DOHH2 (cell line): ENCODE results near the gene ECSIT.

ENCODE experiments used
- H3F3A ChIP-seq: fragments of 200-600 bp; sonication (generic), shearing (Covaris generic); 2 replicates; pipeline ENCODE4 v1.6.0; 2016; ENCODE audit warnings: antibody characterized with exemption, mild to moderate bottlenecking; ENCODE audit not compliant: control insufficient read depth, insufficient read depth
- H3K27ac ChIP-seq: fragments of 200-600 bp; sonication (generic); 2 replicates; pipeline ENCODE4 v1.5.1; 2014; ENCODE audit warnings: low read depth, mild to moderate bottlenecking, low read length, moderate library complexity
- H3K27me3 ChIP-seq: fragments of 200-600 bp; sonication (generic); 2 replicates; pipeline ENCODE4 v1.6.1; 2014; ENCODE audit warnings: mild to moderate bottlenecking, low read length, mixed read lengths; ENCODE audit not compliant: control insufficient read depth
- H3K36me3 ChIP-seq: fragments of 200-600 bp; sonication (generic); 2 replicates; pipeline ENCODE4 v1.6.1; 2014; ENCODE audit warnings: mild to moderate bottlenecking, low read length, moderate library complexity, mixed read lengths; ENCODE audit not compliant: control insufficient read depth
- H3K4me1 ChIP-seq: fragments of 200-600 bp; sonication (generic); 2 replicates; pipeline ENCODE4 v1.6.1; 2014; ENCODE audit warnings: mild to moderate bottlenecking, low read length, mixed read lengths; ENCODE audit not compliant: control insufficient read depth
- H3K4me2 ChIP-seq: fragments of 200-600 bp; sonication (generic); 2 replicates; pipeline ENCODE4 v1.6.0; 2014; ENCODE audit warnings: mild to moderate bottlenecking, low read length, moderate library complexity
- H3K4me3 ChIP-seq: fragments of 200-600 bp; sonication (generic); 2 replicates; pipeline ENCODE4 v1.5.1; 2014; ENCODE audit warnings: mild to moderate bottlenecking, low read length, mixed read lengths
- H3K79me2 ChIP-seq: fragments of 200-600 bp; sonication (generic); 2 replicates; pipeline ENCODE4 v1.6.1; 2014; ENCODE audit warnings: mild to moderate bottlenecking, low read length, mixed read lengths; ENCODE audit not compliant: control insufficient read depth
- H3K9me2 ChIP-seq: fragments of 200-600 bp; sonication (generic); replicated peaks from 2 replicates; pipeline ENCODE4 v1.6.1; 2014; ENCODE audit warnings: mild to moderate bottlenecking, low read length, mixed read lengths; ENCODE audit not compliant: control insufficient read depth
- H3K9me3 ChIP-seq: fragments of 200-600 bp; sonication (generic); 2 replicates; pipeline ENCODE4 v1.6.1; 2014; ENCODE audit warnings: antibody characterized with exemption, low read length, mixed read lengths; ENCODE audit not compliant: control insufficient read depth, insufficient read depth
- H4K20me1 ChIP-seq: fragments of 200-600 bp; sonication (generic); 2 replicates; pipeline ENCODE4 v1.6.0; 2014; ENCODE audit warnings: low read depth, mild to moderate bottlenecking, antibody characterized with exemption, low read length, moderate library complexity; ENCODE audit not compliant: control insufficient read depth, insufficient read depth
- EZH2phosphoT487 ChIP-seq: fragments of 200-600 bp; sonication (generic); IDR thresholded peaks from 2 replicates; pipeline ENCODE4 v1.6.1; 2017; ENCODE audit warnings: borderline replicate concordance, mild to moderate bottlenecking, antibody characterized with exemption, low read length, moderate library complexity, mixed read lengths
- TF ChIP-seq, protein P1 (sequence below): fragments of 200-600 bp; sonication (generic); IDR thresholded peaks from one replicate; pipeline ENCODE4 v1.5.1; 2014; ENCODE audit warnings: antibody characterized with exemption, mild to moderate bottlenecking, low read depth, low read length; ENCODE audit not compliant: poor library complexity, severe bottlenecking

ECSIT gene

DNA sequence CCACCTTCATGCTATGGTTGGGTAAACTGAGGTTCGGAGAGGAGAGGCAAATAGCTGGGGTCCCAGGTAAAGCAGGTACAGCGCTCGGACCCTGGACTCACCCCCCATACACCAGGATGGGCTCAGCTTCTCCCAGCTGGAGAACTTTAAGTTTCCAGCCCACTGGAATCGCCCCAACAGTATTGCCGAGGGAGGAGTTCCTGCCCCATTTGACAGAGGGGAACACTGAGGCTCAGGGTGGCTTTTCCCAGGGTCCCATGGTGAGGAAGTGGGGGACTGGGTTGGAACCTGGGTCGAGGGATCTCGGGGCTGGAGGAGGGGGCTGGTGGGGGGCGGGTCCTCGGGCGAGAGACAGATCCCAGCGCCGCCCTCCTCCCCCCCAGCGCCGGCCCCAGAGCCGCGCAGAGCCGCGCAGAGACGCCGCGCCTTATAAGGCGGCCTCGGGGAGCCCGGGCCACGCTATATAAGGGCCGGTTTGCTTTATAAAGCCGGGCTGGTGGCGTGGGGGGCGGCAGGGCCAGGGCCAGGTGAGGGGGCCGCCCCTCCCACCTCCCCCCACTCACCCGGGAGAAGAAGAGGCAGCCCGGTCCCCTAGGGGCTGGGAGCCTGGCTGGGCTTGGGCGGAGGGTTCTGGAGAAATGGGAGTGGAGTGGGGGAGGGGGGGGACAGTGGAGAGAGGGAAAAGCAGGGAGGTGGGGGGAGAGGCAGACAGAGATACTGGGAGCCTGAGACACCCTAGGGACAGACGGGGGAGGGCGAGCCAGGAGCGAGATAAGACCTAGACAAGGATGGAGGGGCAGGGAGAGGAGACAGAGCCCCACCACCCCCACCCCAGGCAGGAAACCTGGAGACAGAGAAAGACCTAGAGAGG is 10.8 kb upstream of the ECSIT start:
- Histone ChIP-seq H3K4me3 (no peak overlapping the region), H3K4me1 (peaks cover 18% of the 10 kb centered on the region), H3K9me3 (no peaks in the 10 kb centered on the region), H3K9me2 (no peaks in the 10 kb centered on the region), H3K27me3 (peaks cover 20% of the 10 kb centered on the region), H3K79me2 (no peaks in the 10 kb centered on the region), H4K20me1 (no peaks in the 10 kb centered on the region), H3K27ac (no peak overlapping the region), H3K36me3 (no peaks in the 10 kb centered on the region), H3F3A (peaks cover 2% of the 10 kb centered on the region; the same call in 1 of the 2 replicates), H3K4me2 (no peak overlapping the region)
- TF ChIP-seq, protein P1, sequence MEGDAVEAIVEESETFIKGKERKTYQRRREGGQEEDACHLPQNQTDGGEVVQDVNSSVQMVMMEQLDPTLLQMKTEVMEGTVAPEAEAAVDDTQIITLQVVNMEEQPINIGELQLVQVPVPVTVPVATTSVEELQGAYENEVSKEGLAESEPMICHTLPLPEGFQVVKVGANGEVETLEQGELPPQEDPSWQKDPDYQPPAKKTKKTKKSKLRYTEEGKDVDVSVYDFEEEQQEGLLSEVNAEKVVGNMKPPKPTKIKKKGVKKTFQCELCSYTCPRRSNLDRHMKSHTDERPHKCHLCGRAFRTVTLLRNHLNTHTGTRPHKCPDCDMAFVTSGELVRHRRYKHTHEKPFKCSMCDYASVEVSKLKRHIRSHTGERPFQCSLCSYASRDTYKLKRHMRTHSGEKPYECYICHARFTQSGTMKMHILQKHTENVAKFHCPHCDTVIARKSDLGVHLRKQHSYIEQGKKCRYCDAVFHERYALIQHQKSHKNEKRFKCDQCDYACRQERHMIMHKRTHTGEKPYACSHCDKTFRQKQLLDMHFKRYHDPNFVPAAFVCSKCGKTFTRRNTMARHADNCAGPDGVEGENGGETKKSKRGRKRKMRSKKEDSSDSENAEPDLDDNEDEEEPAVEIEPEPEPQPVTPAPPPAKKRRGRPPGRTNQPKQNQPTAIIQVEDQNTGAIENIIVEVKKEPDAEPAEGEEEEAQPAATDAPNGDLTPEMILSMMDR: no peak
- no peak for TF ChIP-seq EZH2phosphoT487

DNA sequence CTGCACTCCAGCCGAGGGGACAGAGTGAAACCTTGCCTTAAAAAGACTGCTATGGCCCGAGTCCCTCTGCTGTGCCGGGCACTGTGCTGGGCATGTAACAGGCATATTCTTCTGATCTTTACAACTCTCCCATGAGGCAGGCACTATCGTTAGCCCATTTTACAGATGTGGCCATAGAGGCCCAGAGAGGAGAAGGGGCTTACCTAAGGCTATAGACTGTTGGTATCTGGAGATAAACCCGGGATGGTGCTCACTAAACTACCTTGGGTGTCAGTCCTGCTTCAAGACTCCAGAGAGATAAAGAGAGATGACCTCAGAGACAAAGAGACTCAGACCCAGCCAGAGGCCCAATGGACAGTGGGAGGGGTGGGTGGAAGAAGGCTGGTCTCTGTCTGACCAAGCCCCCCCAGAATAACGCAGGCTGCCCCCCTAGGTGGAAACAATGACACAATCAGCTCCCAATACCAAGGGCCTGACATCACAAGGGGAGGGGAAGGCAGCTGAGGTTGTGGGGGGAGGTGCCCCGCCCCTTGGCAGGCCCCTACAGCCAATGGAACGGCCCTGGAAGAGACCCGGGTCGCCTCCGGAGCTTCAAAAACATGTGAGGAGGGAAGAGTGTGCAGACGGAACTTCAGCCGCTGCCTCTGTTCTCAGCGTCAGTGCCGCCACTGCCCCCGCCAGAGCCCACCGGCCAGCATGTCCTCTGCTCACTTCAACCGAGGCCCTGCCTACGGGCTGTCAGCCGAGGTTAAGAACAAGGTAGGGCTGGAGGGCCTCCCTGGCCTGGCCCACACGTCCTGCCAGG is 9.5 kb upstream of the ECSIT start, which contains the start of gene CNN1:
CNN1 (plus strand) TSS at position 620 of the 805 bp plus-strand sequence; CDS start at position 697, 77 bp downstream.
- Histone ChIP-seq H3K79me2 (no peaks in the 10 kb centered on the region), H3K4me3 (no peak within 1 kb of the TSS), H3K36me3 (no peaks in the 10 kb centered on the region), H3K9me2 (no peaks in the 10 kb centered on the region), H3F3A (peaks cover 11% of the 10 kb centered on the region; the same call in 1 of the 2 replicates), H3K9me3 (no peaks in the 10 kb centered on the region), H4K20me1 (no peaks in the 10 kb centered on the region), H3K27me3 (peaks cover 17% of the 10 kb centered on the region), H3K4me1 (peaks cover 27% of the 10 kb centered on the region), H3K4me2 (no peak within 1 kb of the TSS), H3K27ac (no peak within 1 kb of the TSS)
- TF ChIP-seq EZH2phosphoT487: no peak
- TF ChIP-seq, protein P1: no peak

DNA sequence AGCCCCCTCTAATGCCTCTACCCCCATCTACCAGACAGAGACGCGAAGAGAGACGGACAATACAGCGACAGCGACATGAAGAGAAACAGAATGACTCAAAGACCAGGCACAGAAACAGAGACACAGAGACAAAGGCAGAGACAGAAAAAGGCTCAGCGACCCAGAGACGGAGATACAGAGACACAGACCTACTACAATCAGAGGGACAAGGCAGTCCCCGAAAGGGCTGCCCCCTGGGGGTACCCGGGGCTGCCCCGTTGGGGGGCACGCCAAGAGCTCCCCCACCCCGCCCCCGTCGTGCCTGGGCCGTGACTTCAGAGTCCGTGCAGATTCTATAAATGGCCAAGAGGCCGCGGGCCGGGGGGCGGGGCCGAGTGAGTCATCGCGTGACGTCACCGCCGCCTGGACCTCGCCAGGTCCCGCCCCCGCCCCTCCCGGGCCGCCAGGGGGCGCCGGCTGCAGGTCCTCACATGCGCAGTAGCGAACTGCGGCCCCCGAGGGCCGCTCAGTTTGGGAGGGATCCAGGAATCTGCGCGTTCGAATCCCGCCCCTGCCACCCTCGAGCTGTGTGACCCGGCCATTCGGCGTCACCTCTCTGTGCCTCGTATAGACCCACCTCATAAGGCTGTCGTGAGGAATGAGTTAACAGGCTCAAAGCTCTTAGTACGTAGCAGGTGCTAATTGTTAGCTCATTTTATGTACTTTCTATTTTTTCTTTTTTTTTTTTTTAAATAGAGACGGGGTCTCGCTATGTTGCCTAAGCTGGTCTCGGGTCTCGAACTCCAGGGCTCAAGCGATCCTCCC is 7.1 kb upstream of the ECSIT start:
- H3F3A ChIP-seq: peaks cover 14% of the 10 kb centered on the region
- H3K27me3 ChIP-seq: peaks cover 17% of the 10 kb centered on the region
- H3K79me2 ChIP-seq: no peaks in the 10 kb centered on the region
- H4K20me1 ChIP-seq: no peaks in the 10 kb centered on the region
- peak overlapping the region; percentile 20 for H3K27ac ChIP-seq
- no peaks in the 10 kb centered on the region for H3K9me2 ChIP-seq
- no peak for TF ChIP-seq EZH2phosphoT487
- TF ChIP-seq, protein P1: peak; percentile 86
- peaks cover 27% of the 10 kb centered on the region for H3K4me1 ChIP-seq
- no peaks in the 10 kb centered on the region for H3K9me3 ChIP-seq
- peak overlapping the region; percentile 77 for H3K4me3 ChIP-seq
- peak overlapping the region; percentile 71 for H3K4me2 ChIP-seq
- H3K36me3 ChIP-seq: no peaks in the 10 kb centered on the region
